GM23248 (cell line): ENCODE measurements around the gene AGPAT2.

Experiments used
- EZH2 ChIP-seq: fragments of 200-600 bp; sonication (generic); IDR thresholded peaks from 2 replicates; pipeline ENCODE4 v1.6.1; 2018; ENCODE audit warnings: antibody characterized with exemption, mild to moderate bottlenecking; ENCODE audit not compliant: insufficient read depth, poor library complexity, severe bottlenecking
- EZH2phosphoT487 ChIP-seq: fragments of 200-600 bp; sonication (generic); IDR thresholded peaks from 2 replicates; pipeline ENCODE4 v1.6.1; 2018; ENCODE audit warnings: antibody characterized with exemption, moderate library complexity, mild to moderate bottlenecking, low read depth; ENCODE audit not compliant: insufficient read depth

DNA sequence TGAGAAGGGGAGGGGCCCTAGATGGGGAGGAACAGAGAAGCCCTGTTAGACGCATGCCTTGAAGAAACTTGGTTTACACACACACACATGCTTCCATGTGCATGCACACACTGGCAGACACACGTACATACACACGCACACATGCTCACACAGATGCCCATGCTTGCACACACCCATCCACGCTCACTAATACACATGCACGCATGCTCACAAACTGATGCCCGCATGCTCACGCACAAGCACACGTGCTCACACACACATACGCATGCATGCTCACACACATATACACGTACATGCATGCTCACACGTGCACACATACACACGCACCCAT is 56.6 kb downstream of the AGPAT2 start:
- no peak for TF ChIP-seq EZH2phosphoT487
- TF ChIP-seq EZH2 = no peak
